Lower lobe of right lung (tissue), 2 donors: Measurements from ENCODE around the gene RPS14. TPM values are rescaled to one million over a fixed set of nuclear protein-coding genes. Genes with fewer than 3 reads are reported as not detected.

Experiments
- ATAC-seq, 2 donors: fragments of 200-7000 bp; cut with Tn5 transposase; one replicate each; pipeline ENCODE4 v1.9.1; 2020 to 2022; ENCODE audit warnings: mild to moderate bottlenecking in 2 of 2, moderate library complexity in 2 of 2
- DNase-seq: peaks from one replicate; pipeline ENCODE4 v3.0.0-alpha.2; 2020
- H3K27ac ChIP-seq: fragments of 200-600 bp; one replicate; pipeline ENCODE4 v1.8.0; 2022
- H3K27me3 ChIP-seq: fragments of 200-600 bp; one replicate; pipeline ENCODE4 v1.8.0; 2022; ENCODE audit warnings: low read depth
- H3K36me3 ChIP-seq: fragments of 200-600 bp; one replicate; pipeline ENCODE4 v1.8.0; 2022; ENCODE audit warnings: mild to moderate bottlenecking
- H3K4me1 ChIP-seq: fragments of 200-600 bp; one replicate; pipeline ENCODE4 v1.8.0; 2022
- H3K4me3 ChIP-seq: fragments of 200-600 bp; one replicate; pipeline ENCODE4 v1.8.0; 2022; ENCODE audit warnings: mild to moderate bottlenecking
- H3K9me3 ChIP-seq: fragments of 200-600 bp; one replicate; pipeline ENCODE4 v1.8.0; 2022
- CTCF ChIP-seq: fragments of 200-600 bp; IDR thresholded peaks from one replicate; pipeline ENCODE4 v1.8.0; 2022; ENCODE audit warnings: antibody characterized with exemption, mild to moderate bottlenecking
- intact Hi-C: fragments of 100-400 bp; cut with DNase I; formaldehyde crosslinking; loops from one replicate; pipeline ENCODE4 v1.11.0; 2022
- long read RNA-seq: library from polyadenylated mRNA; unstranded; transcript quantifications from one replicate; pipeline ENCODE4 v2.0.0, GENCODE V29; 2021
- total RNA-seq: library from RNA; stranded (reverse); fragmentation: NEBNext Ultra II Directional; extraction: Animal tissue kit (Norgen Biotek cat#: 25700); gene quantifications from one replicate; pipeline ENCODE4 v1.2.1, GENCODE V29; 2021
- donor health status: DM: no; HTN: yes; CAD: no; lungs with severe emphysema.

Gene RPS14
- 1,651 TPM for total RNA-seq
- long read RNA-seq, transcript RPS14-203 (5 exons, 569 nt), result major isoform, 793 of 833 reads
- long read RNA-seq, partial matches to known transcripts, result 19 of 833 reads
- long read RNA-seq, other reads (novel, unspliced or antisense), result 15 of 833 reads

- Histone ChIP-seq H3K27me3 (no peaks in the 10 kb centered on the region), H3K9me3 (no peaks in the 10 kb centered on the region), H3K36me3 (peaks cover 37% of the 10 kb centered on the region), H3K4me3 (peak within 1 kb of the TSS; percentile 94), H3K4me1 (peaks cover 23% of the 10 kb centered on the region), H3K27ac (peak within 1 kb of the TSS; percentile 95)
- ATAC-seq (peak; percentile 98 to 99), DNase-seq (peak; percentile 96)
- intact Hi-C loops, result no loop called here
- peak; percentile 91 for TF ChIP-seq CTCF
Observed at GRCh38 chr5:150449517-150450339, at the start of gene RPS14. Gene RPS14, minus strand, starts transcription at chr5:150449739. Its CDS starts 2,006 bp downstream, at chr5:150447733.

- no peak overlapping the region for H3K4me3 ChIP-seq
- H3K27ac ChIP-seq, result peak overlapping the region; percentile 78
- no peaks in the 10 kb centered on the region for H3K27me3 ChIP-seq
- ATAC-seq (no peak), DNase-seq (no peak)
- no peaks in the 10 kb centered on the region for H3K36me3 ChIP-seq
- H3K9me3 ChIP-seq, result no peaks in the 10 kb centered on the region
- peaks cover 77% of the 10 kb centered on the region for H3K4me1 ChIP-seq
- intact Hi-C loops, result no loop called here
- TF ChIP-seq CTCF, result no peak
Observed at GRCh38 chr5:150498971-150499370, 49.4 kb upstream of the RPS14 start.

GRCh38 chr5:150498501-150498900 is 49.0 kb upstream of the RPS14 start:
- Histone ChIP-seq H3K9me3 (no peaks in the 10 kb centered on the region), H3K4me3 (no peak overlapping the region), H3K27me3 (no peaks in the 10 kb centered on the region), H3K36me3 (no peaks in the 10 kb centered on the region), H3K4me1 (peaks cover 72% of the 10 kb centered on the region), H3K27ac (peak overlapping the region; percentile 78)
- peak in 1 of 2 donors; percentile 19 for ATAC-seq
- DNase-seq, result no peak
- intact Hi-C loops, result no loop called here
- TF ChIP-seq CTCF, result no peak

- ATAC-seq (no peak), DNase-seq (no peak)
- Histone ChIP-seq H3K27ac (peak overlapping the region; percentile 78), H3K27me3 (no peaks in the 10 kb centered on the region), H3K36me3 (no peaks in the 10 kb centered on the region), H3K4me3 (no peak overlapping the region), H3K9me3 (no peaks in the 10 kb centered on the region), H3K4me1 (peaks cover 66% of the 10 kb centered on the region)
- intact Hi-C loops, result no loop called here
- TF ChIP-seq CTCF, result no peak
Observed at GRCh38 chr5:150497989-150498317, 48.4 kb upstream of the RPS14 start.

GRCh38 chr5:150497274-150497988 is 47.9 kb upstream of the RPS14 start:
- intact Hi-C loops, result no loop called here
- Histone ChIP-seq H3K4me1 (peaks cover 64% of the 10 kb centered on the region), H3K36me3 (no peaks in the 10 kb centered on the region), H3K9me3 (no peaks in the 10 kb centered on the region), H3K27me3 (no peaks in the 10 kb centered on the region), H3K27ac (peak overlapping the region; percentile 78), H3K4me3 (no peak overlapping the region)
- ATAC-seq, result peak; percentile 71 to 72
- no peak for TF ChIP-seq CTCF
- no peak for DNase-seq
